Measurements from ENCODE around the gene ST7.
"Not testable (repeated sequence)": the region's sequence is repeated elsewhere in the genome, so short reads cannot be mapped to it uniquely, and the experiment has no call there.

Gene ST7

DNA sequence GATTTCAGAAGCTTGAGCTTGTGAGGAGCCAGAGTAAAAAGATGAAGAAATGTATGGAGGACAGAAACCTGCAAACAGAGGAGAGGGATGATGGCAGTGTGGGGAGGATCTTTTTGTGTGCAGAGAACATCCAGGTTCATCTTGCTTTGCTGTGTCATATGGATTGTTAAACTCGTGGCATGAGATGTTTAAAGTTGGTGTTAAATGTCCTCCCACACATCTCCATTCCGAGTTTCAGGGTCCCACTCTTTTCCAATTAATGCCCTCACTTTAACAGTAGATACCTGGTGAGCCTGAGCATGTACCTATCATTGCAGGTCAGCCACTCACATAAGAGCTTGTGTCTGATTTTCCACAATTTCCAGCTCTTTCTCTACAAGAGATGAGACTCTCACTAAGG is 147.7 kb downstream of the ST7 start:
- no peak for DNase-seq

GRCh38 chr7:117110480-117111315 is 157.4 kb downstream of the ST7 start:
- DNase-seq = no peak

GRCh38 chr7:117111535-117111934 is 158.2 kb downstream of the ST7 start:
- DNase-seq = no peak

DNA sequence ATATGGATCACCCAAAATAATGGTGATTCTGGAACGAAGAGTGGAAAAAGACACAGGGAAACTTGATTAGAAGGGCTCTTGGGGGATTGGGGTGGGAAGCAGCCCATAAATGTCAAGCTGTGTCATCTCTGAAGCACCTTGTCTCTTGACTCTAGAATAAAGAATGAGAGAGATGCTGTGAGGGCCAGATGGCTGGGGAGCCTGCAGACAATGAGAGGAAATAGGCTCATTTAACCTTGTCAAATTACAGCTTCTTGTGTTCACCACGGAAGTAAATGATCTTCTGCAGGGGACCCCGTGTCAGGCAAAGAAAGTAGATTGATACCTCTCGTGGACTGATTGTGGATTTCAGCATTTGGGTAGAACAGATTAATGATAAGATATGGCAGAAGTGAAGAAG is 159.3 kb downstream of the ST7 start:
- DNase-seq = no peak

- DNase-seq = peak; percentile 61
These were observed 160.6 kb downstream of the ST7 start for GRCh38 chr7:117113871-117114270.

- no peak for DNase-seq
These were observed 161.0 kb downstream of the ST7 start for GRCh38 chr7:117114272-117114671.

DNA sequence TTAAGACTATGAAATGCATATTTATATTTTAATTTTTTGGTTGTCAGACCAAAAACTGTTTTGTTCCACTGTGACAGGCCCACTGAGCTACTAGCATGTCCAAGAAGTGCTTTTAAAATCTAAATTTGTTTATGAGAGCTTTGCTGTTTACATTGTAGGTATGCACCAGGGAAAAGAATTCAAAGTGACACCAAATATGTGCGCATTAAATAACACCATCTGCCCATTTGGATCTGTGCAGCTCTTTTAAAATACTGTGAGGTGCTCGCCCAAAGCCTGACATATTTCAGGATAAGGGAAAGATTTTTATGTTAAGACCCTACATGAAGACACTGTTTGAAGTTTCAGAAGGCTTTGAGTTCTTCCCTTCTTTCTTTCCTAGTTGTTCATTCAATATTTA is 162.9 kb downstream of the ST7 start:
- DNase-seq = no peak

GRCh38 chr7:117117172-117117571 is 163.9 kb downstream of the ST7 start:
- DNase-seq = no peak

DNA sequence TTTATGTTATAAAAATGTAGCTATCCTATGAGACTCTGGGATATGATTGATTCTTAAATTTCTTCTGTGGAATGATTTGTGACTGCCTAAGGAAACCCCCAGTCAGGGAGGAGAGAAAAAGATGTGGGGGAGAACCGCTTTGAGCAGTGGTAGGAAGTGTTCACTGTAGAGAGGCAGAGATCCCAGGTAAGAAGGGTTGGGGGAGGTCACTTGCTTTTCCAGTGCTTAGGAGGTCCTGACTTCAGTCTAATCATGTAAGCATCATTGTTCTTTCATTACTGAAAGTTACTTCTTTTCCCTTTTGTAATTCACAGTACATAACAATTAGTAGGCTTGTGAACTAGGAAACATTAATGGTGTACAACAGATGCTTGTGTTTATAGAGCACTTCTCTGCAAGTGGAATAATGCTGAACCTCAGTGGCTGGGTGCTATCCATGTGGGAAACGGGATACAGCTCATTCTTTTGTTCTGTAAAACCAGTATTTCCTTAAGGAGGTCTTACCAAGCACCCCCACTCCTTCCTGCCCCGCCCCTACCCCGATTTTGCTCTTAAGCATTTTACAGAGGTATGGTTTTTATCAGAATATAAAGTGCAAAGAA is 165.4 kb downstream of the ST7 start:
- DNase-seq = no peak

DNA sequence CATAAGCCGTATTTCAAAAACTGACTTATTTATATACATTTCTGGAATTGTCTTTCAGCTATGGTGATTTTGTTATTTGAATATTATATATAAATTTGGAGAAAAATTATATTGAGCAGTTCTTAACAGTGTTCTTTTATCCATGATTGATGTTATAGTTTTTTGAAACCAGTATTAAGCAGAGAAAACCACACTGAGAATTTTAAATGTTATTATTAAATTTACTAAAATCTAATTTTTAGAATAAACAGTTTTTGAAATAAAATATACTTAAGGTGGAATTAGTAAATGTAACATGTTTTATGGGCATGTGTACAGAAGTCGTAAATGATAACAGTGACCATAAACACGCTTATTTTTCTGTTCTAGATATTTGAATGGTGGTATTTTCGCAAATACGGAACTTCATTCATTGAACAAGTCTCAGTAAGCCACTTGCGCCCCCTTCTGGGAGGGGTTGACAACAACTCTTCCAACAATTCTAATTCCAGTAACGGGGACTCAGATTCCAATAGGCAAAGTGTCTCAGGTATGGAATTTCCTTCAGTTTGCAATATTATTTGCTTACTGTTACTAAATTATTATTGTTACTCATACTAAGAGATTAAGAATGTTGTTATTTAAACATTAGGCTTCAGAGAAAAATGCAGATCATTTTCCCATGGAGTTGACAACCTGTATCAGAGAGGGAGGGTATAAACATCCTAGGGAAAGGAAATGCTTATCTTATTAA is 166.1 kb downstream of the ST7 start:
- DNase-seq = peak; percentile 83

DNA sequence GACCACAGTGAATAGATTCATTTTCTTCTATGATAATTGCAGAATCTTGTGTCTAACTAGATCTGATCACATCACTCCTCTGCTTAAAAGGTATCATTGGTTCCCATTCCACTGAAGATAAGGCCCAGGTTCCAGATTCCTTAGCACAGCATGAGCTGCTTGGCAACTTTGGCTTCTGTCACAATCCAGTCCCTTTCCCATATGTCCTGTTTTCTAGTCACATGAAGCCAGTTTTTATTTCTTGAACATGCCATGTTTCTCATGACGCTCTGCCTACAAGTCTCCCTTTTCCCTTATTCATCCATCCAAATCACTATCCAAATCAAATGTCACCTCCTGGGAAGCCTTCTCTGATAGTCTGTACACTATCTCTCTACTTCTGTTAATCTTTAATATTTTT is 167.0 kb downstream of the ST7 start:
- not testable (repeated sequence) for DNase-seq

- DNase-seq = not testable (repeated sequence)
These were observed 168.7 kb downstream of the ST7 start for GRCh38 chr7:117122036-117122435.

- DNase-seq = no peak
These were observed 169.2 kb downstream of the ST7 start for GRCh38 chr7:117122536-117122935.

DNA sequence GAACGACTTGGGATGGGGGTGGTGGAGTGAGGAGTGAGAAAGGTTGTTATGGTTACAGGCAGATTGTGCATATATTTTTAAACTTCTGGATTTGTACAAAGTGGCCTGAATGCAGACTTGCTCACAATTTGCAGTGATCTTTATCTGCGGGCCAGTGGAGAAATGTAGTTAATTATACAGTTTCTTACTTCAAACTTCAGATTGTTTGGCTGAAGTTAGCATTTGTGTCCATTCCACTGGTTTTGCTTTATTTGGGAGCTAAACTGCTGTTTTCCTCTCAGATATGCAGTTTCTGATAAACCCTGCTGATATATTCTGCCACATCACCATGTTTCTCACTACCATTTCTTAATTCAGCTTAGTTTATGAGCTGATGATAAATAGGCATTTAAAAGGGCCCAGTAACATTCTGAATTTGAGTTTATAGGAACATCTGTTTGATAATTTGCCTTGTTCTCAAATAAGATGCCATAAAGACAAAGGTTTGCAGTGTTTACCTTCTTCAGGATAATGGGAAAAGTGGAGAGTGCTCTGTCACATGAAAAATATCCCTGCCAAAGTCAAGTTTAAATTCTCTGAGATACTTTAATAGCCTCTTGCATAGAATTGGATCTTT is 170.1 kb downstream of the ST7 start:
- DNase-seq = no peak

DNA sequence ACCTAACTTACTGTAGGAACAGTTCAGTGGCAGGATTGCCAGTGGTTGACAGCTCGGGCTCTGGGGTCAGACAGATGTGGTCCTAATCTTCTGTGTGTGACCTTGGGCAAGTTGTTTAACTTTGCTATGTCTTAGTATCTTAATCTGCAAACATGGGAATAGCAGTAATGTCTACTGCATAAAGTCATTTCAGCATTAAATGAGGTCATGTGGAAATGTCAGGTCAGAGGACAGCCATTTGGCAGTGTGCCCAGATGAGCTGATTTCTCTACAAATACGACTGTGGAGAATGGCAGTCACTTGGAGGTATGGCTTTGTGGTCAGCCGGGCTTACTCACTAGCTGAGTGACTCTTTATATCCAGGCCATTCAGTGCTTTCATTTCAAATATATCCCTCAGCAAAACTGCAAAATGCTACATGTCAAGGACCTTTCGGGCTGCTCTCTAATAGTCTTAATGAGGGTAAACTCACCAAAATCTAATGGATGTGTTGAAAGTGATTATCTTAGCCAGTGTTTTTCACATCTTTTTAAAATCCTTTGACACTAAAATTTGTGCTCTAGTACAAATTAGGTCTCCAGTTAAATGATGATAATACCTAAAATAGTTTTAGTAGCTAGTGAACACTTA is 171.4 kb downstream of the ST7 start:
- DNase-seq = peak; percentile 74

GRCh38 chr7:117126676-117127075 is 173.4 kb downstream of the ST7 start:
- no peak for DNase-seq

- no peak for DNase-seq
These were observed 174.4 kb downstream of the ST7 start for GRCh38 chr7:117127585-117128168.

DNA sequence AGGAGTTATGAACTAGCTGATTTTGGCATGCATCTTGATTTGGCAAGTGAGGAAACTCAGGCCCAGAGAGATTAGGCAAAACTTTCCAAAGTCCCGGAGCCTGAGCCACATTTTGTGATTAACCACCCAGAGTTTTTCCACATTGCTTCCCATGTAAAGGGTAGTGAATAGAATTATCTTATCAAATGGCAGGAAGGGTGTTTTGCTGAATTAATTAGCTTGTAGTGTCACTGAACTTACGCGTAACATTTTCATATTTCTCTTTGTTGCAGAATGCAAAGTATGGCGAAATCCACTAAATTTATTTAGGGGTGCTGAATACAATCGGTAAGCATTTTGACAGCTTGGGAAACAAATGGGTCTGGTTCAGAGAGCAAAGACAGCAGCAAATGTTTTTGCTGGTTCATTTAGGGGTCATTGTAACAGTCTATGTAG is 176.2 kb downstream of the ST7 start:
- DNase-seq = no peak

- no peak for DNase-seq
These were observed 177.0 kb downstream of the ST7 start for GRCh38 chr7:117130262-117130661.

GRCh38 chr7:117132321-117133120 is 179.2 kb downstream of the ST7 start:
- DNase-seq = no peak

GRCh38 chr7:117133125-117133524 is 179.8 kb downstream of the ST7 start:
- DNase-seq = no peak

GRCh38 chr7:117134411-117134810 is 181.1 kb downstream of the ST7 start:
- DNase-seq = no peak

Measured in left hindlimb (tissue), 1 donor.